Loucy (cell line): ENCODE measurements around the gene OSGIN1.

Source experiments
- EZH2phosphoT487 ChIP-seq: fragments of 200-600 bp; IDR thresholded peaks from 2 replicates; pipeline ENCODE4 v1.6.1; 2018; ENCODE audit warnings: antibody characterized with exemption, mild to moderate bottlenecking, moderate library complexity, borderline replicate concordance
- TF ChIP-seq, protein P1 (sequence below): fragments of 200-600 bp; sonication (generic); conservative IDR thresholded peaks from 2 replicates; pipeline ENCODE4 v1.5.1; 2014; ENCODE audit warnings: mild to moderate bottlenecking, antibody characterized with exemption, low read length

DNA sequence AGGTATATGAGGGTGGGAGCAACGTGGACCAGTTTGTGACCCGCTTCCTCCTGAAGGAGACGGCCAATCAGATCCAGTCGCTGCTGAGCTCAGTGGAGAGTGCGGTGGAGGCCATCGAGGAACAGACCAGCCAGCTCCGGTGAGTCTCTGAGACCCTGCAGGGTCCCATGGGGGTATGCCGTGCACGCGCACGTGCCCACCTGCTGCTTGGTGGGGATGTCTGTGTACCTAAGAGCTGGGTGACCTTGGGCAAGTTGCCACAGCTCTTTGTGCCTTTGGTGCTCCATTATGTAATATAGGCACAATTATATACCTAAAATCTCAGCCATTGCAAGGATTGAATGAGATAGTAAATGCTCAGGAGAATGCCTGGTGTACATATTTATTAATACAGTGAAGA lies 37.5 kb downstream of the OSGIN1 start:
- TF ChIP-seq, protein P1, sequence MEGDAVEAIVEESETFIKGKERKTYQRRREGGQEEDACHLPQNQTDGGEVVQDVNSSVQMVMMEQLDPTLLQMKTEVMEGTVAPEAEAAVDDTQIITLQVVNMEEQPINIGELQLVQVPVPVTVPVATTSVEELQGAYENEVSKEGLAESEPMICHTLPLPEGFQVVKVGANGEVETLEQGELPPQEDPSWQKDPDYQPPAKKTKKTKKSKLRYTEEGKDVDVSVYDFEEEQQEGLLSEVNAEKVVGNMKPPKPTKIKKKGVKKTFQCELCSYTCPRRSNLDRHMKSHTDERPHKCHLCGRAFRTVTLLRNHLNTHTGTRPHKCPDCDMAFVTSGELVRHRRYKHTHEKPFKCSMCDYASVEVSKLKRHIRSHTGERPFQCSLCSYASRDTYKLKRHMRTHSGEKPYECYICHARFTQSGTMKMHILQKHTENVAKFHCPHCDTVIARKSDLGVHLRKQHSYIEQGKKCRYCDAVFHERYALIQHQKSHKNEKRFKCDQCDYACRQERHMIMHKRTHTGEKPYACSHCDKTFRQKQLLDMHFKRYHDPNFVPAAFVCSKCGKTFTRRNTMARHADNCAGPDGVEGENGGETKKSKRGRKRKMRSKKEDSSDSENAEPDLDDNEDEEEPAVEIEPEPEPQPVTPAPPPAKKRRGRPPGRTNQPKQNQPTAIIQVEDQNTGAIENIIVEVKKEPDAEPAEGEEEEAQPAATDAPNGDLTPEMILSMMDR = no peak
- no peak for TF ChIP-seq EZH2phosphoT487
